Activated CD4-positive, alpha-beta T cell treated with anti-CD3 and anti-CD28 coated beads, Interleukin-2, amount 50 U/mL, for 16 hours (primary cell): ENCODE data around the gene PIP5K1C.

ENCODE experiments used
- DNase-seq: peaks from one replicate; pipeline ENCODE4 v3.0.0-alpha.2; 2020

PIP5K1C gene

GRCh38 chr19:3622224-3622623 is 78.0 kb downstream of the PIP5K1C start:
- DNase-seq = no peak

GRCh38 chr19:3621689-3622088 is 78.6 kb downstream of the PIP5K1C start:
- no peak for DNase-seq

- DNase-seq = no peak
These were observed 79.3 kb downstream of the PIP5K1C start for GRCh38 chr19:3620817-3621547.

- DNase-seq = no peak
These were observed 80.0 kb downstream of the PIP5K1C start for GRCh38 chr19:3620145-3620816.

- no peak for DNase-seq
These were observed 80.6 kb downstream of the PIP5K1C start for GRCh38 chr19:3619631-3620012.

GRCh38 chr19:3618811-3619630 is 81.2 kb downstream of the PIP5K1C start:
- DNase-seq = no peak

GRCh38 chr19:3618144-3618810 is 82.0 kb downstream of the PIP5K1C start:
- DNase-seq = peak; percentile 39

GRCh38 chr19:3617463-3617862 is 82.8 kb downstream of the PIP5K1C start:
- peak; percentile 12 for DNase-seq

GRCh38 chr19:3615524-3616135 is 84.6 kb downstream of the PIP5K1C start:
- no peak for DNase-seq

GRCh38 chr19:3614858-3615505 is 85.3 kb downstream of the PIP5K1C start:
- no peak for DNase-seq

- no peak for DNase-seq
These were observed 86.2 kb downstream of the PIP5K1C start for GRCh38 chr19:3613818-3614661.

- DNase-seq = no peak
These were observed 87.1 kb downstream of the PIP5K1C start for GRCh38 chr19:3612901-3613741.

GRCh38 chr19:3612330-3612729 is 87.9 kb downstream of the PIP5K1C start:
- no peak for DNase-seq

- DNase-seq = no peak
These were observed 88.4 kb downstream of the PIP5K1C start for GRCh38 chr19:3611841-3612240.

- no peak for DNase-seq
These were observed 89.2 kb downstream of the PIP5K1C start for GRCh38 chr19:3610745-3611717.

GRCh38 chr19:3609779-3610719 is 90.2 kb downstream of the PIP5K1C start:
- no peak for DNase-seq

GRCh38 chr19:3608750-3609322 is 91.4 kb downstream of the PIP5K1C start:
- no peak for DNase-seq
